Testis (tissue), 2 donors: ENCODE data around the gene MRPS7.

Experiments
- POLR2A ChIP-seq: fragments of 450-650 bp; IDR thresholded peaks from one replicate; pipeline ENCODE4 v1.6.1; 2017; ENCODE audit warnings: antibody characterized with exemption, mild to moderate bottlenecking, moderate library complexity
- TF ChIP-seq, protein P1 (sequence below), 3 experiments: fragments of 450-650 bp in 2 of 3; fragments of 200-600 bp in 1 of 3; sonication (generic) in 1 of 3; IDR thresholded peaks; one replicate each; pipeline ENCODE4 v1.5.1; 2016 to 2019; ENCODE audit warnings: antibody characterized with exemption in 3 of 3, mild to moderate bottlenecking in 2 of 3, moderate library complexity in 1 of 3

DNA sequence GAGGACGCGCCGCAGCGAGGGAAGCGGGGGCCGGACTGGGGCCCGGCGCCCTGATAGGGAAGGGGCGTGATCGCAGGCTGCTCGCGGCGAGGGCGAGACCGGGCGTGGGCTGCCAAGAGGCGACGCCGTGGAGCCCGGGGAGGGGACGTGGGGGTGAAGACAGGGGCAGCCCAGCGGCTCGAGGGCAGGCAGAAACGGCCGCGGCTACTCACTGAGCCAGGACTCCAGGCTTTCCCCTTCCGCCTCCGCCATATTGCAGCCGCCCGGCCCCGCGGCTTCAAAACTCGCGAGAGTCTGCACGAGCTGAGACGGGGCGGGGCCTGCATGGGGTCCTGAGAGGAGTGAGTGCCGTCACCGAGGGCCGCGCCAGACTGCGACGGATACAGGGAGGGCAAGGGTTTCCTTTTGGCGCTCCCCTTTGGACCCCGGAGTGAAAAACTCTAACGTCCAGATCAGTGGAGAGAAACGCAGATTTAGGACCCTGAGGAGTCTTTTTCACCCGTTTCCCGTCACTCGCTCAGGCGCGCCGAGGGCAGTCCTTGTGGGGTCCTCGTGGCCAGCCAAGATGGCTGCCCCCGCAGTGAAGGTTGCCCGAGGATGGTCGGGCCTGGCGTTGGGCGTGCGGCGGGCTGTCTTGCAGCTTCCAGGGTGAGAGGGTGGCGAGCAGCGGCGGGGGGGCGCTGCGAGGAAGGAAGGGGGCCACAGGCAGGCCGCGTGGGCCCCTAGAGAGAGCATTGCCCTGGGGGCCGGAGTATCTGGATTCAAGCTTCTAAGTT is at the start of gene MRPS7, which contains the start of gene GGA3:
- TF ChIP-seq, protein P1, sequence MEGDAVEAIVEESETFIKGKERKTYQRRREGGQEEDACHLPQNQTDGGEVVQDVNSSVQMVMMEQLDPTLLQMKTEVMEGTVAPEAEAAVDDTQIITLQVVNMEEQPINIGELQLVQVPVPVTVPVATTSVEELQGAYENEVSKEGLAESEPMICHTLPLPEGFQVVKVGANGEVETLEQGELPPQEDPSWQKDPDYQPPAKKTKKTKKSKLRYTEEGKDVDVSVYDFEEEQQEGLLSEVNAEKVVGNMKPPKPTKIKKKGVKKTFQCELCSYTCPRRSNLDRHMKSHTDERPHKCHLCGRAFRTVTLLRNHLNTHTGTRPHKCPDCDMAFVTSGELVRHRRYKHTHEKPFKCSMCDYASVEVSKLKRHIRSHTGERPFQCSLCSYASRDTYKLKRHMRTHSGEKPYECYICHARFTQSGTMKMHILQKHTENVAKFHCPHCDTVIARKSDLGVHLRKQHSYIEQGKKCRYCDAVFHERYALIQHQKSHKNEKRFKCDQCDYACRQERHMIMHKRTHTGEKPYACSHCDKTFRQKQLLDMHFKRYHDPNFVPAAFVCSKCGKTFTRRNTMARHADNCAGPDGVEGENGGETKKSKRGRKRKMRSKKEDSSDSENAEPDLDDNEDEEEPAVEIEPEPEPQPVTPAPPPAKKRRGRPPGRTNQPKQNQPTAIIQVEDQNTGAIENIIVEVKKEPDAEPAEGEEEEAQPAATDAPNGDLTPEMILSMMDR (IDR thresholded peaks at IDR 0.05): peak in 1 of 3 experiments; percentile 17
- TF ChIP-seq POLR2A: no peak
